NCI-H1417 (cell line): ENCODE measurements around the gene SULF2.

Experiments used
- DNase-seq, 3 experiments: peaks; one replicate each; lab custom pipeline; 2025; lab: John Stamatoyannopoulos, UW

The SULF2 gene

GRCh38 chr20:47684306-47685080, 100.8 kb downstream of the SULF2 start:
- no peak for DNase-seq

GRCh38 chr20:47682916-47683315, 102.4 kb downstream of the SULF2 start:
- no peak for DNase-seq

- no peak for DNase-seq
Observed at GRCh38 chr20:47682028-47682783, 103.1 kb downstream of the SULF2 start.

GRCh38 chr20:47680804-47681529, 104.3 kb downstream of the SULF2 start:
- DNase-seq = no peak

GRCh38 chr20:47679462-47679861, 105.8 kb downstream of the SULF2 start:
- DNase-seq = no peak

GRCh38 chr20:47678536-47678935, 106.7 kb downstream of the SULF2 start:
- no peak for DNase-seq

GRCh38 chr20:47677635-47678453, 107.4 kb downstream of the SULF2 start:
- DNase-seq = peak; percentile 33 to 64 (median 63)

- no peak for DNase-seq
Observed at GRCh38 chr20:47676912-47677634, 108.2 kb downstream of the SULF2 start.

GRCh38 chr20:47676219-47676721, 109.0 kb downstream of the SULF2 start:
- DNase-seq = no peak

- DNase-seq = no peak
Observed at GRCh38 chr20:47675190-47676142, 109.8 kb downstream of the SULF2 start.

GRCh38 chr20:47674686-47675085, 110.6 kb downstream of the SULF2 start:
- no peak for DNase-seq

- no peak for DNase-seq
Observed at GRCh38 chr20:47674145-47674544, 111.1 kb downstream of the SULF2 start.

- no peak for DNase-seq
Observed at GRCh38 chr20:47673671-47673955, 111.7 kb downstream of the SULF2 start.

GRCh38 chr20:47672886-47673670, 112.2 kb downstream of the SULF2 start:
- DNase-seq = no peak

GRCh38 chr20:47672166-47672565, 113.1 kb downstream of the SULF2 start:
- no peak for DNase-seq

- DNase-seq = no peak
Observed at GRCh38 chr20:47670913-47671312, 114.4 kb downstream of the SULF2 start.

GRCh38 chr20:47669927-47670890, 115.1 kb downstream of the SULF2 start:
- DNase-seq = no peak

GRCh38 chr20:47669489-47669888, 115.8 kb downstream of the SULF2 start:
- DNase-seq = no peak
